Choroid plexus epithelial cell (primary cell): ENCODE results near the gene TP53BP1.

Experiments used
- DNase-seq: peaks from one replicate; pipeline ENCODE4 v3.0.0-alpha.2; 2010; ENCODE audit warnings: low read depth
- H3K4me3 ChIP-seq: 2 replicates; pipeline ENCODE4 v1.5.1; 2011; ENCODE audit warnings: low read depth, mild to moderate bottlenecking, control low read depth, low read length, moderate library complexity
- CTCF ChIP-seq: conservative IDR thresholded peaks from 2 replicates; pipeline ENCODE4 v1.5.1; 2011; ENCODE audit warnings: low read depth, mild to moderate bottlenecking, control low read depth, inconsistent platforms, low read length, moderate library complexity

TP53BP1 gene

GRCh38 chr15:43518197-43518761 lies 25.3 kb upstream of the TP53BP1 start:
- peak; percentile 43 for DNase-seq
- no peak for TF ChIP-seq CTCF
- peak overlapping the region; percentile 83 for H3K4me3 ChIP-seq

DNA sequence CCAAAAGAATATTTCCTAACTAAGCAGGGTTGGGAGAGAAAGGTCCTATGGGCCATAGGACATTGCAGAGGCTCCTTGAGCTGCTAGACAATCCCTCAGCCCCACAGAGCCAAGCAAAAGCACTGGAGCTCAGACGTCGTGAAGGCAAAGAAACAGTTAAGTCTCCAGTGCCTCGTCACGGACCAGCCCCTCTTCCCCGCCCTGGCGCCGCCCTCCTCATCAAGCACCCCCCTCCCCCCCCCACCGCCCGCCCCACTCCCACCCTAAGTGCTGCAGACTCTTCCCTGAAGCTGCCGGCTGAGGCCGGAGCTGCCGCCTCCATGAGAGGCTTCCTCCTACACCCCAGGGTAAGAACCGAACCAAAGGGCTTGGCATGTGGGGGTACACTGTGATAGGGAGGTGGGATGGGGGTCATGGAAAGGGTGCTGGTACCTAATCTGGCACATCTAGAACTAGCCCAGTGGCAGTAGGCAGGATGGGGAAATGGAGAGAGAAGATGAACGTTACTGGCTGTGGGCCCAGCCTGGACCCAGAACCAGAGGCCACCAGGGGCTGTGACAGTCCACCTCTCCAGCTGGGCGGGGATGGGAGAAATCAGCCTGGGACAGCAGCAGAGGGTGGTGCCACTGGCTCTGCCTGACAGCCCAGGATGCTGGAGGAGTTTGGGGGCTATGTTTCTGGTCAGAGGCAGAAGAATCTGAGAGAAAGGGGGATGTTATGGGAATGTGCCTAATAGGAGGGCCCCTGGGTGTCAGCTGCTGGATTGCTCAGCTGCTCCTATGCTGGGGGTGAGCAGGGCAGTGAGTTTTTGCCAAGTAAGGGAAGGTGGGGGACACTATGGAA lies 24.6 kb upstream of the TP53BP1 start, which contains the start of gene MAP1A:
Gene MAP1A (plus strand): TSS at position 255 of the 843 bp plus-strand sequence. CDS start 3,866 bp downstream, outside the sequence.
- H3K4me3 ChIP-seq, result peak within 1 kb of the TSS; percentile 83
- DNase-seq, result peak; percentile 78
- peak; percentile 9 for TF ChIP-seq CTCF

DNA sequence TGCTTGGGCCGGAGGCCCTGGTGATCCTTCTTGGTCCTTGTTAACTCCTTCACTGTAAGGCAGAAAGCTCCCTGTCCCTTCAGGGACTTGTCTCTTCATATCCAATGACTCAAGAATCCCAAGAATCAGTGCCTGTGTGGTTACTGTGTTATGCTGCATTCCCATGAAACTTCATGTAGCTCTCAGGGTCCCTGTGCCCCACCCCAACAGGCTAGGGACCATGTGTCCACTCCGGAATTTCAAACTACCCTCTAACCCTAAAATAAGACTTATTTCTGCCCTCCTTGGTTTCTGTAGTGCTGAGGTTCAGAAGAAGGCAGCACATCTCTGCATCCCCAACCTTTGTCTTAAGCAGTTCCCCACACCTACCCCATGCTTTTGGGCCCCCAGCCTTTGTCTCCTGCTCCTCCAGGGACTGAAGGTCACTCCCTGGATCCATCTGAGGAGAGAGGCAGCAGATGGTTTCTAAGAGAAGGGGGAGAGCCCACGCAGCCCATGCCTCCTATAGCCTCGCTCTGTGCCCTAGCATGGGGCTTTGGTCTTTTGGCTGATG lies 23.9 kb upstream of the TP53BP1 start:
- peak; percentile 73 for DNase-seq
- TF ChIP-seq CTCF, result no peak
- H3K4me3 ChIP-seq, result peak overlapping the region; percentile 83

DNA sequence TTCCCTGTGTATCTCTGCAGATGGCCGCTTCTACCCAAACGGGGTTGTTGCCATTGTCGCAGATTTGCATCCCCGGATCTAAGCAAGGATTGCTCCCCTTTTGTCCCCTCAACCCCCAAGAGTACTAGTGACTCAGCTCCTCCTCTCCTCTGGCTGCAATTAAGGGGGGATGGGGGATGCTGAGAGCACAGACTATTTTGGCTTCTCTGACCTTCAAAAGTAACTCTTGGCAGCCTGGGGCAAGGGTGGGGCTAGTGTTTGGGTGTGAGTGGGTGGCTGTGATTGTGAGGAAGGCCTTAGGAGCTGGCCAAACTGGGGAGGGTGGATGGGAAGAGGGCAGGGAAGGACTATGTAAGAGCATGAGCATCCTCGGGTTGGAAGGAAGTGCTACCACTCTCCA lies 23.2 kb upstream of the TP53BP1 start:
- no peak overlapping the region for H3K4me3 ChIP-seq
- no peak for TF ChIP-seq CTCF
- no peak for DNase-seq

- H3K4me3 ChIP-seq, result no peak overlapping the region
- TF ChIP-seq CTCF, result no peak
- DNase-seq, result no peak
These were observed 22.8 kb upstream of the TP53BP1 start for GRCh38 chr15:43515741-43516140.

DNA sequence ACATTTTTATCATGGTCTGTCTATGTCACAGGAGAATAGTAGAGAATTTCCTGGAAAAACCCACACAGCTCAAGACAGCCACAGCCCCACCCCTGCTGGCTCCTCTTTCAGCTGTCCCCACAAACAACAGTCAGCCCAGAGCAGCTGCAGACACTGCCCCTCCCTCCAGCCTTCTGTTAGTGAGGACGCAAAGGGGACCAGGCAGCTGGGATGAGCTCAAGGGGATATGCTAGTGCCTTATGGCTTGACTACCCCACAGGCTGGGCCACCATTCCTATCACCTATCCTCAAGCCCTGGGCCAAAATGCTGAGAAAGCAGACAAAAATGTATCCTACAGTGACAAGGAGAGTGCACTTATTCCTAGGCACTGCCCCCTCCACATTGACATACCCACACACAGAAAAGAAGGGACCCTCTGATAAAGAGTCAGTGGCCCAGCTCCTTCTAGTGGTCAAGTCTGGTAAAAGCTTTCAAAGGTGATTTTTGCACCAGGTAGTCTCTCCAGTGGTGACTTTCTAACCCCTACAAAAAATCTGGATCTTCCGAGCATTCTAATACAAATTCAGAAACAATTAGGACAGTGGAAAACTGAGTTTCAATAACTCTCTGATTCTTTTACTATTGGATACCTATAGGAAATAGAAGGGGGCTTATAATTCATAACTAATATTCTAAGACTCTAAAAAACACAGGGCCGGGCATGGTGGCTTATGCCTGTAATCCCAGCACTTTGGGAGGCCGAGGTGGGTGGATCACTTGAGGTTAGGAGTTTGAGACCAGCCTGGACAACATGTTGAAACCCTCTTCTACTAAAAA lies 21.5 kb upstream of the TP53BP1 start:
- H3K4me3 ChIP-seq, result no peak overlapping the region
- peak; percentile 47 for DNase-seq
- peak; percentile 81 for TF ChIP-seq CTCF
